GM23338 (cell line): ENCODE results near the gene TMCC1. TPM values are rescaled to one million over a fixed set of nuclear protein-coding genes. Genes with fewer than 3 reads are reported as not detected.
A peak's percentile ranks its signal among the peaks of the same experiment; 100 is the strongest.

ENCODE experiments used
- ATAC-seq: fragments of 200-7000 bp; cut with Tn5 transposase; 3 replicates; pipeline ENCODE4 v1.9.1; 2020
- DNase-seq: peaks from one replicate; pipeline ENCODE4 v3.0.0-alpha.2; 2015; ENCODE audit warnings: low spot score
- H2AFZ ChIP-seq: fragments of 200-600 bp; sonication (generic); 2 replicates; pipeline ENCODE4 v1.8.0; 2016; ENCODE audit warnings: antibody characterized with exemption, mild to moderate bottlenecking, moderate library complexity
- H3F3A ChIP-seq: fragments of 200-600 bp; sonication (generic); replicated peaks from 2 replicates; pipeline ENCODE4 v1.8.0; 2017; ENCODE audit warnings: antibody characterized with exemption, mixed run types, low read depth
- H3K27ac ChIP-seq: fragments of 200-600 bp; sonication (generic); 2 replicates; pipeline ENCODE4 v1.6.1; 2016; ENCODE audit warnings: low read depth
- H3K27me3 ChIP-seq: fragments of 200-600 bp; sonication (generic); 2 replicates; pipeline ENCODE4 v1.8.0; 2016; ENCODE audit warnings: mild to moderate bottlenecking, mixed run types, moderate library complexity; ENCODE audit not compliant: insufficient read depth
- H3K36me3 ChIP-seq: fragments of 200-600 bp; sonication (generic); 2 replicates; pipeline ENCODE4 v1.8.0; 2016; ENCODE audit warnings: mild to moderate bottlenecking; ENCODE audit not compliant: insufficient read depth
- H3K4me1 ChIP-seq: fragments of 200-600 bp; sonication (generic); 2 replicates; pipeline ENCODE4 v1.8.0; 2016; ENCODE audit warnings: mild to moderate bottlenecking, moderate library complexity; ENCODE audit not compliant: insufficient read depth
- H3K4me2 ChIP-seq: fragments of 200-600 bp; sonication (generic); 2 replicates; pipeline ENCODE4 v1.7.1; 2017; ENCODE audit warnings: mixed run types
- H3K4me3 ChIP-seq: fragments of 200-600 bp; sonication (generic); 2 replicates; pipeline ENCODE4 v1.6.1; 2016; ENCODE audit warnings: mixed run types
- H3K79me2 ChIP-seq: fragments of 200-600 bp; sonication (generic); replicated peaks from 2 replicates; pipeline ENCODE4 v1.8.0; 2017; ENCODE audit warnings: mild to moderate bottlenecking; ENCODE audit not compliant: insufficient read depth
- H3K9me2 ChIP-seq: fragments of 200-600 bp; sonication (generic); 2 replicates; pipeline ENCODE4 v1.8.0; 2017; ENCODE audit not compliant: insufficient read depth
- H4K20me1 ChIP-seq: fragments of 200-600 bp; sonication (generic); replicated peaks from 2 replicates; pipeline ENCODE4 v1.8.0; 2017; ENCODE audit warnings: mild to moderate bottlenecking; ENCODE audit not compliant: insufficient read depth
- H3K27ac Mint-ChIP-seq: 2 replicates; pipeline ENCODE4 v1.8.0; 2020; ENCODE audit warnings: inconsistent platforms, mild to moderate bottlenecking, moderate library complexity, mixed read lengths
- H3K27me3 Mint-ChIP-seq: 3 replicates; pipeline ENCODE4 v1.8.0; 2022; ENCODE audit warnings: low read depth, mild to moderate bottlenecking, moderate library complexity, mixed read lengths, inconsistent platforms; ENCODE audit not compliant: insufficient read depth, poor library complexity
- H3K36me3 Mint-ChIP-seq: 3 replicates; pipeline ENCODE4 v1.8.0; 2021; ENCODE audit warnings: low read depth, mild to moderate bottlenecking, inconsistent platforms, moderate library complexity, mixed read lengths
- H3K4me1 Mint-ChIP-seq: 3 replicates; pipeline ENCODE4 v1.8.0; 2020; ENCODE audit warnings: mild to moderate bottlenecking, inconsistent platforms, mixed read lengths
- H3K4me3 Mint-ChIP-seq: 3 replicates; pipeline ENCODE4 v1.8.0; 2021; ENCODE audit warnings: moderate library complexity, mild to moderate bottlenecking, inconsistent platforms, mixed read lengths
- H3K9me3 Mint-ChIP-seq: 3 replicates; pipeline ENCODE4 v1.8.0; 2020; ENCODE audit warnings: moderate library complexity, mild to moderate bottlenecking, inconsistent platforms, mixed read lengths
- CREB1 ChIP-seq: fragments of 250-450 bp; sonication (Bioruptor Pico); IDR thresholded peaks from 2 replicates; pipeline ENCODE4 v1.5.0; 2020; ENCODE audit warnings: low read depth, mild to moderate bottlenecking, moderate library complexity
- EZH2 ChIP-seq: fragments of 200-600 bp; sonication (generic); IDR thresholded peaks from one replicate; pipeline ENCODE4 v1.8.0; 2017; ENCODE audit warnings: antibody characterized with exemption, mild to moderate bottlenecking, low read depth; ENCODE audit not compliant: unreplicated experiment
- EZH2phosphoT487 ChIP-seq: fragments of 200-600 bp; sonication (generic); IDR thresholded peaks from one replicate; pipeline ENCODE4 v1.8.1; 2018; ENCODE audit warnings: antibody characterized with exemption; ENCODE audit not compliant: unreplicated experiment
- JUNB ChIP-seq: IDR thresholded peaks from one replicate; pipeline ENCODE4 v1.6.1; 2016; ENCODE audit warnings: antibody characterized with exemption; ENCODE audit not compliant: unreplicated experiment
- NANOG ChIP-seq: IDR thresholded peaks from 2 replicates; pipeline ENCODE4 v1.6.1; 2016; ENCODE audit warnings: antibody characterized with exemption, borderline replicate concordance
- STAT1 ChIP-seq: IDR thresholded peaks from one replicate; pipeline ENCODE4 v1.6.1; 2016; ENCODE audit warnings: antibody characterized with exemption; ENCODE audit not compliant: unreplicated experiment
- ZNF114 ChIP-seq: fragments of 250-450 bp; sonication (Bioruptor Pico); IDR thresholded peaks from 2 replicates; pipeline ENCODE4 v1.5.0; 2020; ENCODE audit warnings: mild to moderate bottlenecking, moderate library complexity
- polyA plus RNA-seq: library from polyadenylated mRNA; unstranded; fragments of >200 nt; fragmentation: Nextera tagmentation; extraction: Ambion mirVana; gene quantifications from 2 replicates; pipeline ENCODE4 v1.2.1, GENCODE V29; 2016
- total RNA-seq: library from RNA; depleted of rRNA; stranded (reverse); fragments of >200 nt; shearing (Covaris generic); gene quantifications from 2 replicates; pipeline ENCODE4 v1.2.3, GENCODE V29; 2014
- TF ChIP-seq, protein P1 (sequence below), 2 experiments: fragments of 200-600 bp in 1 of 2; sonication (generic) in 1 of 2; conservative IDR thresholded peaks; 2 replicates each; pipeline versions ENCODE4 v1.5.1 to v1.6.1; 2016 to 2017; ENCODE audit warnings: antibody characterized with exemption in 2 of 2, low read depth in 2 of 2, mild to moderate bottlenecking in 2 of 2, moderate library complexity in 1 of 2
- TF ChIP-seq, protein P2 (sequence below): fragments of 250-450 bp; sonication (Bioruptor Pico); IDR thresholded peaks from 2 replicates; pipeline ENCODE4 v1.5.0; 2020; ENCODE audit warnings: mild to moderate bottlenecking, moderate library complexity
- TF ChIP-seq, protein P3 (sequence below): IDR thresholded peaks from one replicate; pipeline ENCODE4 v1.6.1; 2018; ENCODE audit warnings: antibody characterized with exemption; ENCODE audit not compliant: unreplicated experiment

TMCC1 gene
- total and polyA plus RNA-seq, 2 experiments from 2014 or later = 8.2 to 18.4 TPM

DNA sequence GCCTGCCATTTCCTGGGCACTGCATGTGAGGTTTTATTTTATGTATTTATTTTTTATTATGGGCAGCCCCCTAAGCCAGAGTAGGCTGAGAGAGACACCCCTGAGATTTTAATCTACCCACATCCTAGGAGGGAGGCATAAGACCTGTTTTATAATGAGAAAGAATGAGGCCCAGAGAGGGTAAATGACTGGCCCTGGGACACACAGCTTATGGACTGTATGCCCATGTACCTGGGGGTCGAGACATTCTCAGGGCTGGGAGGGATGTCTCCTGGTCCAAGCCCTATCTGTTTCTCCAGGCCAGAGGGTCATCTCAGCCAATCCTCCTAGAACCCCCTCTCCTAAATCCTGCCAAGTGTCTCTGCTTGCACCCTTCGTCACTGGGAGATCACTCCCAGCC lies 293.2 kb downstream of the TMCC1 start:
- no peak overlapping the region for H3K4me2 ChIP-seq
- TF ChIP-seq EZH2 = no peak
- no peak for TF ChIP-seq NANOG
- TF ChIP-seq ZNF114 (CRISPR knock-in tag) = no peak
- H3K79me2 ChIP-seq = peaks cover 39% of the 10 kb centered on the region
- H3K9me2 ChIP-seq = no peaks in the 10 kb centered on the region
- Mint-ChIP-seq H3K4me3 (no peak overlapping the region; the same call in 2 of the 3 replicates), H3K9me3 (no peaks in the 10 kb centered on the region), H3K36me3 (no peaks in the 10 kb centered on the region; the same call in 2 of the 3 replicates), H3K4me1 (peaks cover 81% of the 10 kb centered on the region), H3K27ac (no peak overlapping the region), H3K27me3 (peaks cover 31% of the 10 kb centered on the region)
- H3K4me3 ChIP-seq = no peak overlapping the region
- peak overlapping the region; percentile 55; the same call in 1 of the 2 replicates for H3K27ac ChIP-seq
- ATAC-seq = no peak
- no peak for DNase-seq
- H3K27me3 ChIP-seq = peaks cover 15% of the 10 kb centered on the region
- peaks cover 10% of the 10 kb centered on the region for H4K20me1 ChIP-seq
- H3F3A ChIP-seq = peaks cover 12% of the 10 kb centered on the region; the same call in 1 of the 2 replicates
- peaks cover 55% of the 10 kb centered on the region for H3K4me1 ChIP-seq
- no peaks in the 10 kb centered on the region for H3K36me3 ChIP-seq
- no peak overlapping the region for H2AFZ ChIP-seq

DNA sequence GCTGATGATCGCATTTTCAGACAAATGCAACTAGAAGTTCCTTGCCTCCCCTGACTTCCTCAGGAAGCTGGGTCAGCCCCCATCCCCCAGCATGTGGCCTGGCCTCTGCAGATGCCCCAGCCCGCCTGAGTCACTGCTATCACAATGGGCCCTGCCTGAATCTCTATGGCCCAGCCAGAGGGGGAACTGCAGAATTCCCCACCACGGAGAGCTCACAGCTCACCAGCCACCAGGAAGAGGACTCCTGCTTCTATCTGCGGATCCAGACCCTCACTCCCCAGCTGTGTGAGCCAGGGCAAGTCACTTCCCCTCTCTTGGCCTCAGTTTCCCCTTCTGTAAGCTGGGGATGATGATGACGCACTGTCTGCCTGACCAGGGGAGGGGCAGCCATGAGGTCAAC lies 293.9 kb downstream of the TMCC1 start:
- H3K27me3 Mint-ChIP-seq = peaks cover 26% of the 10 kb centered on the region
- H3K27ac Mint-ChIP-seq = peak overlapping the region; percentile 81
- TF ChIP-seq JUNB = no peak
- TF ChIP-seq NANOG = no peak
- no peak for TF ChIP-seq ZNF114 (CRISPR knock-in tag)
- no peak for TF ChIP-seq STAT1
- TF ChIP-seq CREB1 = no peak
- no peak for TF ChIP-seq EZH2
- TF ChIP-seq, protein P1, sequence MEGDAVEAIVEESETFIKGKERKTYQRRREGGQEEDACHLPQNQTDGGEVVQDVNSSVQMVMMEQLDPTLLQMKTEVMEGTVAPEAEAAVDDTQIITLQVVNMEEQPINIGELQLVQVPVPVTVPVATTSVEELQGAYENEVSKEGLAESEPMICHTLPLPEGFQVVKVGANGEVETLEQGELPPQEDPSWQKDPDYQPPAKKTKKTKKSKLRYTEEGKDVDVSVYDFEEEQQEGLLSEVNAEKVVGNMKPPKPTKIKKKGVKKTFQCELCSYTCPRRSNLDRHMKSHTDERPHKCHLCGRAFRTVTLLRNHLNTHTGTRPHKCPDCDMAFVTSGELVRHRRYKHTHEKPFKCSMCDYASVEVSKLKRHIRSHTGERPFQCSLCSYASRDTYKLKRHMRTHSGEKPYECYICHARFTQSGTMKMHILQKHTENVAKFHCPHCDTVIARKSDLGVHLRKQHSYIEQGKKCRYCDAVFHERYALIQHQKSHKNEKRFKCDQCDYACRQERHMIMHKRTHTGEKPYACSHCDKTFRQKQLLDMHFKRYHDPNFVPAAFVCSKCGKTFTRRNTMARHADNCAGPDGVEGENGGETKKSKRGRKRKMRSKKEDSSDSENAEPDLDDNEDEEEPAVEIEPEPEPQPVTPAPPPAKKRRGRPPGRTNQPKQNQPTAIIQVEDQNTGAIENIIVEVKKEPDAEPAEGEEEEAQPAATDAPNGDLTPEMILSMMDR (conservative IDR thresholded peaks at IDR 0.05; ENCODE audit: low read depth in 2 of 2) = no peak
- TF ChIP-seq EZH2phosphoT487 = no peak
- TF ChIP-seq, protein P2, sequence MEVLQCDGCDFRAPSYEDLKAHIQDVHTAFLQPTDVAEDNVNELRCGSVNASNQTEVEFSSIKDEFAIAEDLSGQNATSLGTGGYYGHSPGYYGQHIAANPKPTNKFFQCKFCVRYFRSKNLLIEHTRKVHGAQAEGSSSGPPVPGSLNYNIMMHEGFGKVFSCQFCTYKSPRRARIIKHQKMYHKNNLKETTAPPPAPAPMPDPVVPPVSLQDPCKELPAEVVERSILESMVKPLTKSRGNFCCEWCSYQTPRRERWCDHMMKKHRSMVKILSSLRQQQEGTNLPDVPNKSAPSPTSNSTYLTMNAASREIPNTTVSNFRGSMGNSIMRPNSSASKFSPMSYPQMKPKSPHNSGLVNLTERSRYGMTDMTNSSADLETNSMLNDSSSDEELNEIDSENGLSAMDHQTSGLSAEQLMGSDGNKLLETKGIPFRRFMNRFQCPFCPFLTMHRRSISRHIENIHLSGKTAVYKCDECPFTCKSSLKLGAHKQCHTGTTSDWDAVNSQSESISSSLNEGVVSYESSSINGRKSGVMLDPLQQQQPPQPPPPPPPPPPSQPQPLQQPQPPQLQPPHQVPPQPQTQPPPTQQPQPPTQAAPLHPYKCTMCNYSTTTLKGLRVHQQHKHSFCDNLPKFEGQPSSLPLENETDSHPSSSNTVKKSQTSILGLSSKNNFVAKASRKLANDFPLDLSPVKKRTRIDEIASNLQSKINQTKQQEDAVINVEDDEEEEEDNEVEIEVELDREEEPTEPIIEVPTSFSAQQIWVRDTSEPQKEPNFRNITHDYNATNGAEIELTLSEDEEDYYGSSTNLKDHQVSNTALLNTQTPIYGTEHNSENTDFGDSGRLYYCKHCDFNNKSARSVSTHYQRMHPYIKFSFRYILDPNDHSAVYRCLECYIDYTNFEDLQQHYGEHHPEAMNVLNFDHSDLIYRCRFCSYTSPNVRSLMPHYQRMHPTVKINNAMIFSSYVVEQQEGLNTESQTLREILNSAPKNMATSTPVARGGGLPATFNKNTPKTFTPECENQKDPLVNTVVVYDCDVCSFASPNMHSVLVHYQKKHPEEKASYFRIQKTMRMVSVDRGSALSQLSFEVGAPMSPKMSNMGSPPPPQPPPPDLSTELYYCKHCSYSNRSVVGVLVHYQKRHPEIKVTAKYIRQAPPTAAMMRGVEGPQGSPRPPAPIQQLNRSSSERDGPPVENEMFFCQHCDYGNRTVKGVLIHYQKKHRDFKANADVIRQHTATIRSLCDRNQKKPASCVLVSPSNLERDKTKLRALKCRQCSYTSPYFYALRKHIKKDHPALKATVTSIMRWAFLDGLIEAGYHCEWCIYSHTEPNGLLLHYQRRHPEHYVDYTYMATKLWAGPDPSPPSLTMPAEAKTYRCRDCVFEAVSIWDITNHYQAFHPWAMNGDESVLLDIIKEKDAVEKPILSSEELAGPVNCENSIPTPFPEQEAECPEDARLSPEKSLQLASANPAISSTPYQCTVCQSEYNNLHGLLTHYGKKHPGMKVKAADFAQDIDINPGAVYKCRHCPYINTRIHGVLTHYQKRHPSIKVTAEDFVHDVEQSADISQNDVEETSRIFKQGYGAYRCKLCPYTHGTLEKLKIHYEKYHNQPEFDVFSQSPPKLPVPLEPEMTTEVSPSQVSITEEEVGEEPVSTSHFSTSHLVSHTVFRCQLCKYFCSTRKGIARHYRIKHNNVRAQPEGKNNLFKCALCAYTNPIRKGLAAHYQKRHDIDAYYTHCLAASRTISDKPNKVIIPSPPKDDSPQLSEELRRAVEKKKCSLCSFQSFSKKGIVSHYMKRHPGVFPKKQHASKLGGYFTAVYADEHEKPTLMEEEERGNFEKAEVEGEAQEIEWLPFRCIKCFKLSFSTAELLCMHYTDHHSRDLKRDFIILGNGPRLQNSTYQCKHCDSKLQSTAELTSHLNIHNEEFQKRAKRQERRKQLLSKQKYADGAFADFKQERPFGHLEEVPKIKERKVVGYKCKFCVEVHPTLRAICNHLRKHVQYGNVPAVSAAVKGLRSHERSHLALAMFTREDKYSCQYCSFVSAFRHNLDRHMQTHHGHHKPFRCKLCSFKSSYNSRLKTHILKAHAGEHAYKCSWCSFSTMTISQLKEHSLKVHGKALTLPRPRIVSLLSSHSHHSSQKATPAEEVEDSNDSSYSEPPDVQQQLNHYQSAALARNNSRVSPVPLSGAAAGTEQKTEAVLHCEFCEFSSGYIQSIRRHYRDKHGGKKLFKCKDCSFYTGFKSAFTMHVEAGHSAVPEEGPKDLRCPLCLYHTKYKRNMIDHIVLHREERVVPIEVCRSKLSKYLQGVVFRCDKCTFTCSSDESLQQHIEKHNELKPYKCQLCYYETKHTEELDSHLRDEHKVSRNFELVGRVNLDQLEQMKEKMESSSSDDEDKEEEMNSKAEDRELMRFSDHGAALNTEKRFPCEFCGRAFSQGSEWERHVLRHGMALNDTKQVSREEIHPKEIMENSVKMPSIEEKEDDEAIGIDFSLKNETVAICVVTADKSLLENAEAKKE (CRISPR knock-in tag) = no peak
- TF ChIP-seq, protein P3, sequence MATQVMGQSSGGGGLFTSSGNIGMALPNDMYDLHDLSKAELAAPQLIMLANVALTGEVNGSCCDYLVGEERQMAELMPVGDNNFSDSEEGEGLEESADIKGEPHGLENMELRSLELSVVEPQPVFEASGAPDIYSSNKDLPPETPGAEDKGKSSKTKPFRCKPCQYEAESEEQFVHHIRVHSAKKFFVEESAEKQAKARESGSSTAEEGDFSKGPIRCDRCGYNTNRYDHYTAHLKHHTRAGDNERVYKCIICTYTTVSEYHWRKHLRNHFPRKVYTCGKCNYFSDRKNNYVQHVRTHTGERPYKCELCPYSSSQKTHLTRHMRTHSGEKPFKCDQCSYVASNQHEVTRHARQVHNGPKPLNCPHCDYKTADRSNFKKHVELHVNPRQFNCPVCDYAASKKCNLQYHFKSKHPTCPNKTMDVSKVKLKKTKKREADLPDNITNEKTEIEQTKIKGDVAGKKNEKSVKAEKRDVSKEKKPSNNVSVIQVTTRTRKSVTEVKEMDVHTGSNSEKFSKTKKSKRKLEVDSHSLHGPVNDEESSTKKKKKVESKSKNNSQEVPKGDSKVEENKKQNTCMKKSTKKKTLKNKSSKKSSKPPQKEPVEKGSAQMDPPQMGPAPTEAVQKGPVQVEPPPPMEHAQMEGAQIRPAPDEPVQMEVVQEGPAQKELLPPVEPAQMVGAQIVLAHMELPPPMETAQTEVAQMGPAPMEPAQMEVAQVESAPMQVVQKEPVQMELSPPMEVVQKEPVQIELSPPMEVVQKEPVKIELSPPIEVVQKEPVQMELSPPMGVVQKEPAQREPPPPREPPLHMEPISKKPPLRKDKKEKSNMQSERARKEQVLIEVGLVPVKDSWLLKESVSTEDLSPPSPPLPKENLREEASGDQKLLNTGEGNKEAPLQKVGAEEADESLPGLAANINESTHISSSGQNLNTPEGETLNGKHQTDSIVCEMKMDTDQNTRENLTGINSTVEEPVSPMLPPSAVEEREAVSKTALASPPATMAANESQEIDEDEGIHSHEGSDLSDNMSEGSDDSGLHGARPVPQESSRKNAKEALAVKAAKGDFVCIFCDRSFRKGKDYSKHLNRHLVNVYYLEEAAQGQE = no peak

More for the DNA sequence above, 293.9 kb downstream of the TMCC1 start:
- Histone ChIP-seq H3K79me2 (peaks cover 39% of the 10 kb centered on the region), H2AFZ (no peak overlapping the region), H3K4me1 (peaks cover 57% of the 10 kb centered on the region), H3K4me2 (no peak overlapping the region; the same call in 1 of the 2 replicates), H3K27me3 (peaks cover 8% of the 10 kb centered on the region), H3K9me2 (no peaks in the 10 kb centered on the region), H3K27ac (peak overlapping the region; percentile 55; the same call in 1 of the 2 replicates), H4K20me1 (peaks cover 9% of the 10 kb centered on the region), H3K36me3 (no peaks in the 10 kb centered on the region), H3K4me3 (no peak overlapping the region), H3F3A (peaks cover 12% of the 10 kb centered on the region)
- ATAC-seq = peak; percentile 19
- no peaks in the 10 kb centered on the region for H3K9me3 Mint-ChIP-seq
- peaks cover 82% of the 10 kb centered on the region for H3K4me1 Mint-ChIP-seq
- peak; percentile 73 for DNase-seq
- H3K4me3 Mint-ChIP-seq = peak overlapping the region; percentile 29; the same call in 2 of the 3 replicates
- no peaks in the 10 kb centered on the region; the same call in 2 of the 3 replicates for H3K36me3 Mint-ChIP-seq
